Measurements from ENCODE around the gene THSD4.
"Not testable (repeated sequence)": the region's sequence is repeated elsewhere in the genome, so short reads cannot be mapped to it uniquely, and the experiment has no call there.

Gene THSD4

GRCh38 chr15:71431343-71432336, 316.4 kb downstream of the THSD4 start:
- no peak for DNase-seq (ENCODE audit: low read depth)

GRCh38 chr15:71433402-71433801, 318.1 kb downstream of the THSD4 start:
- DNase-seq (ENCODE audit: low read depth): no peak

GRCh38 chr15:71434774-71435173, 319.5 kb downstream of the THSD4 start:
- no peak for DNase-seq (ENCODE audit: low read depth)

- DNase-seq (ENCODE audit: low read depth): no peak
These were observed 320.3 kb downstream of the THSD4 start for GRCh38 chr15:71435552-71435951.

GRCh38 chr15:71436854-71437253, 321.6 kb downstream of the THSD4 start:
- DNase-seq (ENCODE audit: low read depth): no peak

GRCh38 chr15:71437404-71437803, 322.1 kb downstream of the THSD4 start:
- DNase-seq (ENCODE audit: low read depth): no peak

GRCh38 chr15:71437919-71438318, 322.6 kb downstream of the THSD4 start:
- DNase-seq (ENCODE audit: low read depth): no peak

GRCh38 chr15:71439478-71439877, 324.2 kb downstream of the THSD4 start:
- not testable (repeated sequence) for DNase-seq (ENCODE audit: low read depth)

- DNase-seq (ENCODE audit: low read depth): no peak
These were observed 325.3 kb downstream of the THSD4 start for GRCh38 chr15:71440489-71441110.

GRCh38 chr15:71443538-71443937, 328.3 kb downstream of the THSD4 start:
- DNase-seq (ENCODE audit: low read depth): no peak

GRCh38 chr15:71444032-71444810, 328.9 kb downstream of the THSD4 start:
- no peak for DNase-seq (ENCODE audit: low read depth)

- no peak for DNase-seq (ENCODE audit: low read depth)
These were observed 329.8 kb downstream of the THSD4 start for GRCh38 chr15:71444866-71445590.

- no peak for DNase-seq (ENCODE audit: low read depth)
These were observed 332.3 kb downstream of the THSD4 start for GRCh38 chr15:71447328-71448250.

- DNase-seq (ENCODE audit: low read depth): no peak
These were observed 333.4 kb downstream of the THSD4 start for GRCh38 chr15:71448688-71449114.

- DNase-seq (ENCODE audit: low read depth): no peak
These were observed 334.1 kb downstream of the THSD4 start for GRCh38 chr15:71449363-71449762.

GRCh38 chr15:71449956-71450355, 334.7 kb downstream of the THSD4 start:
- DNase-seq (ENCODE audit: low read depth): no peak

- DNase-seq (ENCODE audit: low read depth): no peak
These were observed 335.9 kb downstream of the THSD4 start for GRCh38 chr15:71451130-71451529.

GRCh38 chr15:71452893-71453292, 337.6 kb downstream of the THSD4 start:
- DNase-seq (ENCODE audit: low read depth): no peak

GRCh38 chr15:71454462-71454996, 339.3 kb downstream of the THSD4 start:
- no peak for DNase-seq (ENCODE audit: low read depth)

GRCh38 chr15:71455107-71455506, 339.8 kb downstream of the THSD4 start:
- DNase-seq (ENCODE audit: low read depth): no peak

Data from CMK (cell line).